Lower leg skin (tissue), 4 donors: ENCODE measurements around the gene UBQLN3. TPM values are rescaled to one million over a fixed set of nuclear protein-coding genes. Genes with fewer than 3 reads are reported as not detected.

Experiments used
- DNase-seq, 2 donors: peaks; one replicate each; pipeline ENCODE4 v3.0.0-alpha.2; 2019; ENCODE audit warnings: low spot score in 2 of 2
- H3K4me3 ChIP-seq: fragments of 200-600 bp; sonication (generic); 2 replicates; pipeline ENCODE4 v1.5.1; 2017; ENCODE audit warnings: mild to moderate bottlenecking, low read depth; ENCODE audit not compliant: poor library complexity, severe bottlenecking
- POLR2A ChIP-seq, 2 donors: fragments of 450-650 bp; IDR thresholded peaks; one replicate each; pipeline ENCODE4 v1.6.1; 2016 to 2017; ENCODE audit warnings: antibody characterized with exemption in 2 of 2, mild to moderate bottlenecking in 1 of 2, moderate library complexity in 1 of 2
- WGBS, 2 donors: methylation state at CpG; one replicate each; pipeline ENCODE4 v1.1.5; 2018; 5-methylcytosine and 5-hydroxymethylcytosine counted together
- intact Hi-C: fragments of 100-400 bp; cut with DNase I; formaldehyde crosslinking; loops from one replicate; pipeline ENCODE4 v1.15.0; 2023; ENCODE audit warnings: low total_unique reads
- total RNA-seq, 4 donors: library from RNA; depleted of rRNA; stranded (reverse); fragments of >200 nt; gene quantifications; one replicate each; pipeline ENCODE4 v1.1.0, GENCODE V29; 2016
- TF ChIP-seq, protein P1 (sequence below), 3 donors: fragments of 450-650 bp; IDR thresholded peaks; one replicate each; pipeline ENCODE4 v1.5.1; 2016; ENCODE audit warnings: antibody characterized with exemption in 3 of 3, mild to moderate bottlenecking in 3 of 3, moderate library complexity in 2 of 3

Gene UBQLN3
- total RNA-seq, 4 donors from 2014 or later = 0.13 TPM; not detected in 3

DNA sequence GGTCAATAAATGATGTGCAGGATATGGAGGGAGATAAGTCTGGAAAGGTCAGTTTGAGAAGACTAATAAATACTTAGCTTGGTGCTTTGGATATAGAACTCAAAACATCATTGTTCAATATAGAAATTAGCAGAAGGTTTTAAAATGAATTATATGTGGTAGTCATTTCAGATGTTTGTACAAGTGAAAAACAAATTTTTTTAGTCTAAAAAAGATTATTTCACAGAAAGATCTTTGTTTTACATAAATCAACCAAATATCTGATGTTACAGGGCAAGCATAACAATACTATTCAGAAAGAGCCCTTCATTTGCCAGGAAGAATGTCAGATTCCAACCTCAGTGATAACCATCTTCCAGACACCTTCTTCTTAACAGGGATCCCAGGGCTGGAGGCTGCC, 21.4 kb downstream of the UBQLN3 start, which contains the start of gene OR52D1:
Gene OR52D1, plus strand, starts transcription at position 301 of the 400 bp plus-strand sequence. Its CDS starts 22 bp downstream, at position 323.
- intact Hi-C loops = no loop called here
- DNase-seq = no peak
- TF ChIP-seq, protein P1, sequence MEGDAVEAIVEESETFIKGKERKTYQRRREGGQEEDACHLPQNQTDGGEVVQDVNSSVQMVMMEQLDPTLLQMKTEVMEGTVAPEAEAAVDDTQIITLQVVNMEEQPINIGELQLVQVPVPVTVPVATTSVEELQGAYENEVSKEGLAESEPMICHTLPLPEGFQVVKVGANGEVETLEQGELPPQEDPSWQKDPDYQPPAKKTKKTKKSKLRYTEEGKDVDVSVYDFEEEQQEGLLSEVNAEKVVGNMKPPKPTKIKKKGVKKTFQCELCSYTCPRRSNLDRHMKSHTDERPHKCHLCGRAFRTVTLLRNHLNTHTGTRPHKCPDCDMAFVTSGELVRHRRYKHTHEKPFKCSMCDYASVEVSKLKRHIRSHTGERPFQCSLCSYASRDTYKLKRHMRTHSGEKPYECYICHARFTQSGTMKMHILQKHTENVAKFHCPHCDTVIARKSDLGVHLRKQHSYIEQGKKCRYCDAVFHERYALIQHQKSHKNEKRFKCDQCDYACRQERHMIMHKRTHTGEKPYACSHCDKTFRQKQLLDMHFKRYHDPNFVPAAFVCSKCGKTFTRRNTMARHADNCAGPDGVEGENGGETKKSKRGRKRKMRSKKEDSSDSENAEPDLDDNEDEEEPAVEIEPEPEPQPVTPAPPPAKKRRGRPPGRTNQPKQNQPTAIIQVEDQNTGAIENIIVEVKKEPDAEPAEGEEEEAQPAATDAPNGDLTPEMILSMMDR (IDR thresholded peaks at IDR 0.05) = no peak
- no peak for TF ChIP-seq POLR2A (IDR thresholded peaks at IDR 0.05)
- H3K4me3 ChIP-seq = no peak within 1 kb of the TSS

- TF ChIP-seq, protein P1 (IDR thresholded peaks at IDR 0.05) = no peak
- no peak for TF ChIP-seq POLR2A (IDR thresholded peaks at IDR 0.05)
- no peak for DNase-seq
- WGBS, 2 donors = 74 to 76% methylated on average over 3 of the region's 3 CpGs
- no peak overlapping the region for H3K4me3 ChIP-seq
- intact Hi-C loops = no loop called here
These were observed 23.3 kb downstream of the UBQLN3 start for GRCh38 chr11:5486421-5486820.

DNA sequence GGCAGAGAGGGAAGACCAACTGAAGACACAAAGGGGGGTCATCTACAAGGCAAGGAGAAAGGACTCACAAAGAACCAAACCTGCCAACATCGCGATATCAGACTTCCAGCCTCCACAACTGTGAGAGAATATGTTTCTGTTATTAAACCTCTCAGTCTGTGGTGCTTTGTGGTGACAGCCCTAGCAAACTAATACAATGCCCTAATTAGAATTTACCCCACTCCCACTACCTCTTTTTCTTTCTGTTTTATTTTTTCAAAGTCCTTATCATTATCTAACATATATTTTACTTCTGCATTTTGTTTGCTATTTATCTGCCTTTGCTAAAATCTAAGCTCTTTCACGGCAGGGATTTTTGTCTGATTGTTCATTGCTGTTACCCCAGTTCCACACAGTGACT, 23.8 kb downstream of the UBQLN3 start:
- WGBS, 2 donors = 92 to 93% methylated on average over 3 of the region's 3 CpGs
- H3K4me3 ChIP-seq = no peak overlapping the region
- TF ChIP-seq, protein P1 (IDR thresholded peaks at IDR 0.05) = no peak
- TF ChIP-seq POLR2A (IDR thresholded peaks at IDR 0.05) = no peak
- no peak for DNase-seq
- intact Hi-C loops = no loop called here

DNA sequence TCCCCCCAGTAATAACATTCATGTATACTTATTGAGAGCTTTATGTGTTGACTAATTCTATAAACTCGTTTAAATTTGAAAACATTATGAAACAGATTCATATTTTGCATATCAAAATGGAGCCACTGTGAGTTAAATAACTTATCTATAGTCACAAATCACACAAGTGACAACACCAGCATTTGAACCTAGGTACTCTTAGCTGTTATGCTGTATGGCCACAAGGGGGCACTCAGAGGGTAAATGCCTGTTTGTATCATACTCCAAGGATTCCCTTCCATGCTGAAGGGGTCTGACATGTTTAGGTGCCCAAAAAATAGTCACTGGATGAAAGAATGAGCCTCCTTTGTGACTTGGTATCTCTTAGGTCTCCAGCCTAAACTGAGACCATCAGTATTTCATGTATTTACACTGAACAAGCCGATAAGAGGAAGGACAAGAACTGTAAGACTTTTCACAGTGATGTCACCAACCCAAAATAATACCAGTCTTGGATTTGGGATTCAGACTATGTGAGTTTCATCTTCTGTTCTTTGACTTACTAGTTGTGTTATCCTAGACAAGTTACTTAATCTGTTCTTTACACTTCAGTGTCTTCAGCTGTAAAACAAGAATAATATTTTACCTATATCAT, 33.5 kb downstream of the UBQLN3 start:
- intact Hi-C loops = loop anchor here (5.0 kb wide), 1 partner anchor 331 kb away; the partner anchor contains the start of gene OR52N2

DNA sequence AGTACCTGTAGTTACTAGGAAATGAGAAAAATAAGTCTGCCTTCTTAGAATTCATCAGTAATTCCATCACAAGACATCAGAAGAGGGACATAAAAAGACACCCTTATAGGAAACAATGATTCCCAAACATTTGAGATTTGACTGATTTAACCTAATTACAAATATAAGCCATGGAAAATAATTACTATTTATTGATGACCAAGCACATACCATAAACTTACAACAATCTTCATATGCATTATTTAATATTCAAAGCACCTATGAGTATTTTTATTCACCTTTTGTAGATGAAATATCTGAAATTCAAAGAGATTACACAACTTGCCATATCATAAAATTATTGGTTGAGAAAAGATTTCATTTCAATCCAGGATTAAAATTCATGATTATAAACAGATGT, 35.8 kb downstream of the UBQLN3 start:
- DNase-seq = no peak
- intact Hi-C loops = no loop called here
- no peak overlapping the region for H3K4me3 ChIP-seq
- TF ChIP-seq, protein P1 (IDR thresholded peaks at IDR 0.05) = no peak
- TF ChIP-seq POLR2A (IDR thresholded peaks at IDR 0.05) = no peak

More for the DNA sequence above, 33.5 kb downstream of the UBQLN3 start:
- DNase-seq = no peak
- no peak for TF ChIP-seq POLR2A (IDR thresholded peaks at IDR 0.05)
- TF ChIP-seq, protein P1 (IDR thresholded peaks at IDR 0.05) = no peak
- 36 to 41% methylated on average over 2 of the region's 2 CpGs for WGBS, 2 donors
- no peak overlapping the region for H3K4me3 ChIP-seq

- intact Hi-C loops = no loop called here
- no peak overlapping the region for H3K4me3 ChIP-seq
- TF ChIP-seq, protein P1 (IDR thresholded peaks at IDR 0.05) = no peak
- no peak for TF ChIP-seq POLR2A (IDR thresholded peaks at IDR 0.05)
- DNase-seq = no peak
- 30 to 34% methylated on average over 2 of the region's 2 CpGs for WGBS, 2 donors
These were observed 42.2 kb downstream of the UBQLN3 start for GRCh38 chr11:5467527-5467926.
